Stimulated activated CD4-positive, alpha-beta T cell treated with anti-CD3 and anti-CD28 coated beads, Interleukin-12 subunit alpha, Interleukin-12 subunit beta, amount 100 ng/mL, for 4 hours (primary cell): ENCODE results near the gene CDC42EP3.

ENCODE experiments used
- DNase-seq: peaks from one replicate; pipeline ENCODE4 v3.0.0-alpha.2; 2020

CDC42EP3 gene

GRCh38 chr2:37683241-37683640 is 11.8 kb upstream of the CDC42EP3 start:
- no peak for DNase-seq

- DNase-seq = no peak
These were observed 11.0 kb upstream of the CDC42EP3 start for GRCh38 chr2:37682473-37682872.

GRCh38 chr2:37681587-37681986 is 10.1 kb upstream of the CDC42EP3 start:
- no peak for DNase-seq

GRCh38 chr2:37679072-37679695 is 7.7 kb upstream of the CDC42EP3 start:
- DNase-seq = no peak

GRCh38 chr2:37676274-37676673 is 4.8 kb upstream of the CDC42EP3 start:
- DNase-seq = no peak

- DNase-seq = no peak
These were observed 3.5 kb upstream of the CDC42EP3 start for GRCh38 chr2:37674946-37675345.

GRCh38 chr2:37672870-37673184 is 1.4 kb upstream of the CDC42EP3 start:
- DNase-seq = no peak

- peak; percentile 69 for DNase-seq
These were observed 845 bp upstream of the CDC42EP3 start for GRCh38 chr2:37672104-37672869.

GRCh38 chr2:37671816-37672103 is 318 bp upstream of the CDC42EP3 start:
- no peak for DNase-seq

GRCh38 chr2:37670378-37671008 is 949 bp downstream of the CDC42EP3 start:
- DNase-seq = no peak

- no peak for DNase-seq
These were observed 2.0 kb downstream of the CDC42EP3 start for GRCh38 chr2:37669446-37669845.

GRCh38 chr2:37667704-37668103 is 3.7 kb downstream of the CDC42EP3 start:
- DNase-seq = no peak

GRCh38 chr2:37666772-37667171 is 4.7 kb downstream of the CDC42EP3 start:
- DNase-seq = no peak

GRCh38 chr2:37665604-37666362 is 5.7 kb downstream of the CDC42EP3 start:
- DNase-seq = no peak

GRCh38 chr2:37665043-37665442 is 6.4 kb downstream of the CDC42EP3 start:
- no peak for DNase-seq

- DNase-seq = no peak
These were observed 7.2 kb downstream of the CDC42EP3 start for GRCh38 chr2:37664231-37664643.

GRCh38 chr2:37663390-37663789 is 8.1 kb downstream of the CDC42EP3 start:
- DNase-seq = no peak

GRCh38 chr2:37659723-37660122 is 11.7 kb downstream of the CDC42EP3 start:
- DNase-seq = no peak

- no peak for DNase-seq
These were observed 12.8 kb downstream of the CDC42EP3 start for GRCh38 chr2:37658682-37659081.

GRCh38 chr2:37657471-37657870 is 14.0 kb downstream of the CDC42EP3 start:
- DNase-seq = no peak

GRCh38 chr2:37656512-37657423 is 14.7 kb downstream of the CDC42EP3 start:
- DNase-seq = no peak

- no peak for DNase-seq
These were observed 16.3 kb downstream of the CDC42EP3 start for GRCh38 chr2:37654932-37655841.
